IMR-90 (cell line): ENCODE measurements around the gene MORC1. TPM values are rescaled to one million over a fixed set of nuclear protein-coding genes. Genes with fewer than 3 reads are reported as not detected.

ENCODE experiments used
- ATAC-seq: fragments of 200-7000 bp; cut with Tn5 transposase; 2 replicates; pipeline ENCODE4 v1.9.1; 2020; ENCODE audit warnings: low read depth, mild to moderate bottlenecking, moderate library complexity
- BruUV-seq: library from RNA; stranded (reverse); fragments of 400-500 nt; replicated peaks from 2 replicates; lab custom pipeline; 2021; lab: Mats Ljungman, UMichigan
- CTCF ChIA-PET: fragments of 300-600 bp; formaldehyde crosslinking; extraction: SDS; loops from one replicate; lab custom pipeline; 2021; ENCODE audit warnings: antibody characterized with exemption; lab: Yijun Ruan, JAX
- POLR2A ChIA-PET: fragments of 300-600 bp; sonication (Branson Sonifier 250); formaldehyde crosslinking; loops from one replicate; lab custom pipeline; 2022; ENCODE audit warnings: antibody characterized with exemption; ENCODE audit not compliant: unreplicated experiment; lab: Charles Lee
- DNase-seq: peaks from one replicate; pipeline ENCODE4 v3.0.0; 2013
- H2AFZ ChIP-seq: replicated peaks from 2 replicates; pipeline ENCODE3; 2013; ENCODE audit warnings: low read length, mild to moderate bottlenecking; ENCODE audit not compliant: poor library complexity
- H2AK5ac ChIP-seq: 2 replicates; pipeline ENCODE4 v1.6.1; 2013; ENCODE audit warnings: low read depth, low read length, inconsistent platforms
- H2AK9ac ChIP-seq: replicated peaks from 2 replicates; pipeline ENCODE3; 2013; ENCODE audit warnings: mild to moderate bottlenecking, low read depth, low read length, moderate library complexity; ENCODE audit not compliant: poor library complexity
- H2BK120ac ChIP-seq: 2 replicates; pipeline ENCODE4 v1.6.1; 2013; ENCODE audit warnings: low read depth, low read length, inconsistent platforms
- H2BK15ac ChIP-seq: 3 replicates; pipeline ENCODE4 v1.6.1; 2013; ENCODE audit warnings: low read depth, low read length, inconsistent platforms
- H2BK20ac ChIP-seq: 2 replicates; pipeline ENCODE4 v1.6.1; 2013; ENCODE audit warnings: low read depth, mild to moderate bottlenecking, inconsistent platforms, low read length, moderate library complexity
- H2BK5ac ChIP-seq: 2 replicates; pipeline ENCODE4 v1.6.1; 2013; ENCODE audit warnings: mild to moderate bottlenecking, low read depth, low read length, inconsistent platforms; ENCODE audit not compliant: poor library complexity, severe bottlenecking
- H3K14ac ChIP-seq: replicated peaks from 2 replicates; pipeline ENCODE4 v1.6.1; 2013; ENCODE audit warnings: low read depth, low read length, inconsistent platforms
- H3K18ac ChIP-seq: 2 replicates; pipeline ENCODE4 v1.6.1; 2013; ENCODE audit warnings: low read depth, low read length, control low read depth
- H3K23ac ChIP-seq: 2 replicates; pipeline ENCODE4 v1.6.1; 2013; ENCODE audit warnings: low read depth, low read length, inconsistent platforms
- H3K27ac ChIP-seq: 2 replicates; pipeline ENCODE4 v1.5.1; 2013; ENCODE audit warnings: mild to moderate bottlenecking, control low read depth, low read length; ENCODE audit not compliant: insufficient read depth
- H3K27me3 ChIP-seq: 2 replicates; pipeline ENCODE4 v1.6.1; 2013; ENCODE audit warnings: low read length; ENCODE audit not compliant: control insufficient read depth, insufficient read depth
- H3K36me3 ChIP-seq: 2 replicates; pipeline ENCODE4 v1.6.1; 2013; ENCODE audit warnings: low read length, mixed read lengths; ENCODE audit not compliant: control insufficient read depth, insufficient read depth
- H3K4ac ChIP-seq: 2 replicates; pipeline ENCODE4 v1.6.1; 2013; ENCODE audit warnings: low read depth, low read length, inconsistent platforms
- H3K4me1 ChIP-seq: 2 replicates; pipeline ENCODE4 v1.6.1; 2013; ENCODE audit warnings: low read length, mixed read lengths; ENCODE audit not compliant: control insufficient read depth, insufficient read depth
- H3K4me2 ChIP-seq: 2 replicates; pipeline ENCODE4 v1.6.1; 2013; ENCODE audit warnings: low read depth, mild to moderate bottlenecking, control low read depth, low read length, moderate library complexity
- H3K4me3 ChIP-seq: 2 replicates; pipeline ENCODE4 v1.5.1; 2013; ENCODE audit warnings: low read depth, mild to moderate bottlenecking, control low read depth, low read length, moderate library complexity; ENCODE audit not compliant: insufficient read depth
- H3K56ac ChIP-seq: 2 replicates; pipeline ENCODE4 v1.6.1; 2013; ENCODE audit warnings: low read length, inconsistent platforms; ENCODE audit not compliant: insufficient read depth; ENCODE audit errors: extremely low read depth
- H3K79me1 ChIP-seq, 2 experiments: 2 replicates each; pipeline ENCODE4 v1.6.1; 2013; ENCODE audit warnings: low read length in 2 of 2, inconsistent platforms in 1 of 2, low read depth in 1 of 2
- H3K9ac ChIP-seq: 2 replicates; pipeline ENCODE4 v1.6.1; 2013; ENCODE audit warnings: low read depth, low read length, control low read depth
- H3K9me1 ChIP-seq: 2 replicates; pipeline ENCODE4 v1.6.1; 2013; ENCODE audit warnings: low read length, inconsistent platforms; ENCODE audit not compliant: insufficient read depth
- H3K9me3 ChIP-seq: 2 replicates; pipeline ENCODE4 v1.6.1; 2013; ENCODE audit warnings: low read length; ENCODE audit not compliant: control insufficient read depth, insufficient read depth
- H4K20me1 ChIP-seq: 2 replicates; pipeline ENCODE4 v1.6.1; 2013; ENCODE audit warnings: low read length, inconsistent platforms; ENCODE audit not compliant: insufficient read depth
- H4K5ac ChIP-seq: 2 replicates; pipeline ENCODE4 v1.6.1; 2013; ENCODE audit warnings: mild to moderate bottlenecking, low read depth, low read length, control low read depth
- H4K8ac ChIP-seq, 2 experiments: 2 replicates each; pipeline ENCODE4 v1.6.1; 2013; ENCODE audit warnings: low read depth in 2 of 2, low read length in 2 of 2, control low read depth in 1 of 2, inconsistent platforms in 1 of 2
- H4K91ac ChIP-seq: 2 replicates; pipeline ENCODE4 v1.6.1; 2013; ENCODE audit warnings: low read depth, low read length, inconsistent platforms; ENCODE audit not compliant: insufficient read depth
- BHLHE40 ChIP-seq: fragments of 150-350 bp; IDR thresholded peaks from 2 replicates; pipeline ENCODE4 v1.6.1; 2016; ENCODE audit warnings: mild to moderate bottlenecking, low read depth, low read length
- CEBPB ChIP-seq: IDR thresholded peaks from 2 replicates; pipeline ENCODE4 v1.6.1; 2012; ENCODE audit warnings: low read depth, low read length, improper control_type of control experiment
- CHD1 ChIP-seq: IDR thresholded peaks from 2 replicates; pipeline ENCODE4 v1.6.1; 2012; ENCODE audit warnings: low read depth, low read length, improper control_type of control experiment
- CTCF ChIP-seq: conservative IDR thresholded peaks from 2 replicates; pipeline ENCODE4 v1.5.1; 2012; ENCODE audit warnings: mild to moderate bottlenecking, low read depth, low read length, improper control_type of control experiment
- ELK1 ChIP-seq: fragments of 150-350 bp; IDR thresholded peaks from 2 replicates; pipeline ENCODE4 v1.6.1; 2016; ENCODE audit warnings: low read depth, mild to moderate bottlenecking, low read length, moderate library complexity, borderline replicate concordance
- FOS ChIP-seq: fragments of 150-350 bp; IDR thresholded peaks from 2 replicates; pipeline ENCODE4 v1.6.1; 2016; ENCODE audit warnings: low read depth, low read length
- MAFK ChIP-seq: IDR thresholded peaks from 2 replicates; pipeline ENCODE4 v1.6.1; 2012; ENCODE audit warnings: low read depth, low read length, improper control_type of control experiment
- MAZ ChIP-seq: IDR thresholded peaks from 2 replicates; pipeline ENCODE4 v1.6.1; 2012; ENCODE audit warnings: low read depth, mild to moderate bottlenecking, low read length, improper control_type of control experiment, moderate library complexity, borderline replicate concordance
- MXI1 ChIP-seq: IDR thresholded peaks from 2 replicates; pipeline ENCODE4 v1.6.1; 2012; ENCODE audit warnings: low read depth, mild to moderate bottlenecking, low read length, moderate library complexity, borderline replicate concordance
- NFE2L2 ChIP-seq: fragments of 150-350 bp; IDR thresholded peaks from 2 replicates; pipeline ENCODE4 v1.6.1; 2016; ENCODE audit warnings: low read depth, mild to moderate bottlenecking, low read length
- POLR2A ChIP-seq: IDR thresholded peaks from 2 replicates; pipeline ENCODE4 v1.6.1; 2012; ENCODE audit warnings: mild to moderate bottlenecking, low read depth, low read length
- RAD21 ChIP-seq: IDR thresholded peaks from 2 replicates; pipeline ENCODE4 v1.6.1; 2012; ENCODE audit warnings: low read length, improper control_type of control experiment
- RCOR1 ChIP-seq: IDR thresholded peaks from 2 replicates; pipeline ENCODE4 v1.6.1; 2012; ENCODE audit warnings: mild to moderate bottlenecking, low read length, improper control_type of control experiment; ENCODE audit not compliant: insufficient replicate concordance
- RFX5 ChIP-seq: IDR thresholded peaks from 2 replicates; pipeline ENCODE4 v1.8.0; 2012; ENCODE audit warnings: low read depth, mild to moderate bottlenecking, low read length, moderate library complexity
- SMC3 ChIP-seq: fragments of 150-350 bp; IDR thresholded peaks from 2 replicates; pipeline ENCODE4 v1.6.1; 2016; ENCODE audit warnings: low read depth, mild to moderate bottlenecking, antibody characterized with exemption, low read length, moderate library complexity
- WGBS, 2 experiments: methylation state at CpG; one replicate each; pipeline versions ENCODE4 v1.1.5 to v1.1.7; 2013; ENCODE audit warnings: missing lambda C conversion rate in 2 of 2; ENCODE audit not compliant: insufficient read length in 1 of 2; ENCODE audit errors: extremely low coverage in 2 of 2; 5-methylcytosine and 5-hydroxymethylcytosine counted together
- dilution Hi-C: fragments of 300-500 bp; cut with HindIII; formaldehyde crosslinking; loops from one replicate; pipeline ENCODE4 v1.14.3; 2018; ENCODE audit warnings: low sequenced_read_pairs; ENCODE audit not compliant: unreplicated experiment
- in situ Hi-C: fragments of 300-500 bp; cut with MboI; formaldehyde crosslinking; loops from 3 replicates; pipeline ENCODE4 v1.14.3; 2019; ENCODE audit warnings: low sequenced_read_pairs, inconsistent platforms, mixed read lengths
- intact Hi-C: fragments of 100-400 bp; cut with micrococcal nuclease; formaldehyde crosslinking; loops from 2 replicates; pipeline ENCODE4 v1.10.0; 2022
- polyA plus RNA-seq, 3 experiments: library from polyadenylated mRNA; depleted of rRNA; stranded (reverse); fragments of >200 nt; gene quantifications; 2 replicates each; pipeline ENCODE4 v1.2.3, GENCODE V29; 2012; ENCODE audit warnings: low replicate concordance in 1 of 3
- total RNA-seq: library from RNA; depleted of rRNA; stranded (reverse); fragments of >200 nt; gene quantifications from 2 replicates; pipeline ENCODE4 v1.2.3, GENCODE V29; 2012
- TF ChIP-seq, protein P1 (sequence below): fragments of 150-350 bp; IDR thresholded peaks from 2 replicates; pipeline ENCODE4 v1.6.1; 2017; ENCODE audit warnings: mild to moderate bottlenecking, antibody characterized with exemption, low read length, low read depth

The MORC1 gene
- total and polyA plus RNA-seq, 2 of the 4 experiments (the other 2 are of a cell fraction) = not detected

DNA sequence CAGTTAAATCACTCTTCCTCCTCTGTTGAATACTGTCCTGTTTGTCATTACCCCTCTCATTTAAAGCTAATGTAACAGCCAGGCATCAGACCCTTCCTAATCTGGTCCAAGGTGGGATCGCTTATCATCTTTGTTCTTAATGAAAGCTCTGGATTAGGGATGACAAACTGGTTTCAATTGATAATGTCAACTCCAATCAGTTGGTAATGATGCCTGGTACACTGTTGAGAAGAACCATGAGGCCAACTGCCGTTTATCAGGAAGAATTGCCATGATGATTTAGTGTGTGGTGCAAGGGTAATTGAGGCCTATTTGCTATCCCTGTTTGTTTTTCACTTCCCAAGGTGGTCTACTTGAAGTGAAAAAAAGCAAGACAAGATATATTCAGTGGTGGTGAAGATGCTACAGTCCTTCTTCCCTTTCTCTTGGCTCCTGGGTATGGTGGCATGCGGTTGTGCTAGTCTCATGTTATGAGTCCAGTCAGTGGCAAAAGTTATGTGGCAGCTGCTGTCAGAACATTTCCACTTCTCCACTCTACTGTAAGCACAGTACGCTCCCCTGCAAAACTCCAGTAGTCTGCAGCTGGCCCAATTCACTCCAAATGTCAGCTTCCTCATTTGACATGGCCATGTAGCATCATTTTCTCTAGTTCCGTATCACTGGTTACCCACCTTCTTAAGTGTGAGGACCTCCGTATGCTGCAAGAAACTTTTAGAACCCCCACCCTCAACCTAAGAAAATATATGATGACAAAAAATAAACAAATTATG lies 72.5 kb downstream of the MORC1 start:
- ATAC-seq (no peak), DNase-seq (no peak)
- Histone ChIP-seq H3K9me3 (no peaks in the 10 kb centered on the region), H2BK5ac (no peak overlapping the region), H2AFZ (no peak overlapping the region), H4K20me1 (no peaks in the 10 kb centered on the region), H3K14ac (no peak overlapping the region), H3K9ac (no peak overlapping the region), H3K27me3 (no peaks in the 10 kb centered on the region), H2AK5ac (no peak overlapping the region), H3K4ac (no peak overlapping the region), H2BK120ac (no peak overlapping the region), H2BK20ac (no peak overlapping the region), H4K5ac (no peak overlapping the region), H3K79me1 (no peaks in the 10 kb centered on the region), H3K27ac (no peak overlapping the region), H3K9me1 (no peaks in the 10 kb centered on the region), H2AK9ac (no peak overlapping the region), H2BK15ac (no peak overlapping the region), H3K4me3 (no peak overlapping the region), H3K4me2 (no peak overlapping the region), H3K4me1 (no peaks in the 10 kb centered on the region), H3K23ac (no peak overlapping the region), H4K91ac (no peak overlapping the region), H3K36me3 (no peaks in the 10 kb centered on the region), H4K8ac (no peak overlapping the region), H3K56ac (no peak overlapping the region), H3K18ac (no peak overlapping the region)
- BruUV-seq = no TSS peak
- ChIA-PET POLR2A (interaction anchor here (0.7 kb wide), 1 partner anchor 14 kb away, joined by 10 read pairs; no protein-coding TSS in a partner anchor), CTCF (no interaction called here)
- intact Hi-C loops (no loop called here), dilution Hi-C loops (no loop called here), in situ Hi-C loops (no loop called here)
- 29% methylated on average over 1 of the region's 6 CpGs; no CpG with 5 or more reads in 1 of the 2 experiments for WGBS, 2 experiments
- TF ChIP-seq RAD21 = no peak
- TF ChIP-seq FOS = no peak
- TF ChIP-seq ELK1 = no peak
- TF ChIP-seq, protein P1, sequence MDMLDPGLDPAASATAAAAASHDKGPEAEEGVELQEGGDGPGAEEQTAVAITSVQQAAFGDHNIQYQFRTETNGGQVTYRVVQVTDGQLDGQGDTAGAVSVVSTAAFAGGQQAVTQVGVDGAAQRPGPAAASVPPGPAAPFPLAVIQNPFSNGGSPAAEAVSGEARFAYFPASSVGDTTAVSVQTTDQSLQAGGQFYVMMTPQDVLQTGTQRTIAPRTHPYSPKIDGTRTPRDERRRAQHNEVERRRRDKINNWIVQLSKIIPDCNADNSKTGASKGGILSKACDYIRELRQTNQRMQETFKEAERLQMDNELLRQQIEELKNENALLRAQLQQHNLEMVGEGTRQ = no peak
- TF ChIP-seq SMC3 = no peak
- TF ChIP-seq MXI1 = no peak
- no peak for TF ChIP-seq MAFK
- TF ChIP-seq RFX5 = no peak
- TF ChIP-seq POLR2A = no peak
- TF ChIP-seq NFE2L2 = no peak
- TF ChIP-seq CEBPB = no peak
- no peak for TF ChIP-seq MAZ
- TF ChIP-seq RCOR1 = no peak
- no peak for TF ChIP-seq CTCF
- TF ChIP-seq CHD1 = no peak
- TF ChIP-seq BHLHE40 = no peak
